NCI-H1092 (cell line): Measurements from ENCODE around the gene CMTR1.
"Not testable (repeated sequence)": the region's sequence is repeated elsewhere in the genome, so short reads cannot be mapped to it uniquely, and the experiment has no call there.

ENCODE experiments used
- DNase-seq: peaks from one replicate; lab custom pipeline; 2025; lab: John Stamatoyannopoulos, UW

Gene CMTR1

GRCh38 chr6:37433657-37434271, 743 bp downstream of the CMTR1 start:
- DNase-seq, result no peak

GRCh38 chr6:37435373-37435772, 2.4 kb downstream of the CMTR1 start:
- DNase-seq, result no peak

GRCh38 chr6:37435816-37436215, 2.8 kb downstream of the CMTR1 start:
- DNase-seq, result no peak

GRCh38 chr6:37438930-37439329, 5.9 kb downstream of the CMTR1 start:
- no peak for DNase-seq

GRCh38 chr6:37441651-37442050, 8.6 kb downstream of the CMTR1 start:
- DNase-seq, result no peak

- DNase-seq, result no peak
Observed at GRCh38 chr6:37442416-37443215, 9.6 kb downstream of the CMTR1 start.

- not testable (repeated sequence) for DNase-seq
Observed at GRCh38 chr6:37443216-37443542, 10.2 kb downstream of the CMTR1 start.

GRCh38 chr6:37449984-37450383, 17.0 kb downstream of the CMTR1 start:
- DNase-seq, result no peak

- DNase-seq, result no peak
Observed at GRCh38 chr6:37451441-37452193, 18.6 kb downstream of the CMTR1 start.

GRCh38 chr6:37452522-37452921, 19.5 kb downstream of the CMTR1 start:
- DNase-seq, result no peak

GRCh38 chr6:37454420-37455140, 21.6 kb downstream of the CMTR1 start:
- DNase-seq, result no peak

- DNase-seq, result no peak
Observed at GRCh38 chr6:37456126-37456525, 23.1 kb downstream of the CMTR1 start.

- no peak for DNase-seq
Observed at GRCh38 chr6:37456816-37457560, 24.0 kb downstream of the CMTR1 start.

- peak; percentile 52 for DNase-seq
Observed at GRCh38 chr6:37459981-37460800, 27.2 kb downstream of the CMTR1 start.

GRCh38 chr6:37460805-37461204, 27.8 kb downstream of the CMTR1 start:
- no peak for DNase-seq

GRCh38 chr6:37463110-37463509, 30.1 kb downstream of the CMTR1 start:
- no peak for DNase-seq

GRCh38 chr6:37467718-37468117, 34.7 kb downstream of the CMTR1 start:
- DNase-seq, result no peak

GRCh38 chr6:37473364-37474095, 40.5 kb downstream of the CMTR1 start:
- no peak for DNase-seq

- no peak for DNase-seq
Observed at GRCh38 chr6:37474316-37474715, 41.3 kb downstream of the CMTR1 start.

- DNase-seq, result no peak
Observed at GRCh38 chr6:37477191-37477590, 44.2 kb downstream of the CMTR1 start.
